Hepatocyte (in vitro differentiated cells): Measurements from ENCODE around the gene BAZ2A. TPM values are rescaled to one million over a fixed set of nuclear protein-coding genes. Genes with fewer than 3 reads are reported as not detected.
"Not testable (repeated sequence)": the region's sequence is repeated elsewhere in the genome, so short reads cannot be mapped to it uniquely, and the experiment has no call there.

ENCODE experiments used
- DNase-seq: peaks from one replicate; pipeline ENCODE4 v3.0.0-alpha.2; 2016; ENCODE audit warnings: low spot score
- H2AFZ ChIP-seq: fragments of 200-600 bp; sonication (generic); 2 replicates; pipeline ENCODE4 v1.6.0; 2016; ENCODE audit warnings: antibody characterized with exemption, mild to moderate bottlenecking
- H3K27ac ChIP-seq: fragments of 200-600 bp; sonication (generic); 2 replicates; pipeline ENCODE4 v1.5.1; 2016; ENCODE audit warnings: mild to moderate bottlenecking
- H3K27me3 ChIP-seq: fragments of 200-600 bp; sonication (generic); 2 replicates; pipeline ENCODE4 v1.6.1; 2016
- H3K36me3 ChIP-seq: fragments of 200-600 bp; sonication (generic); replicated peaks from 2 replicates; pipeline ENCODE4 v1.5.1; 2016; ENCODE audit warnings: low read depth; ENCODE audit not compliant: insufficient read depth
- H3K4me1 ChIP-seq: fragments of 200-600 bp; sonication (generic); 2 replicates; pipeline ENCODE4 v1.5.1; 2016; ENCODE audit warnings: mild to moderate bottlenecking, moderate library complexity; ENCODE audit not compliant: insufficient read depth
- H3K4me2 ChIP-seq: fragments of 200-600 bp; sonication (generic); 2 replicates; pipeline ENCODE4 v1.6.0; 2016
- H3K4me3 ChIP-seq: fragments of 200-600 bp; sonication (generic); 2 replicates; pipeline ENCODE4 v1.5.1; 2016; ENCODE audit warnings: mild to moderate bottlenecking
- H3K79me2 ChIP-seq: fragments of 200-600 bp; sonication (generic); 2 replicates; pipeline ENCODE4 v1.6.0; 2017; ENCODE audit warnings: mild to moderate bottlenecking
- H3K9me2 ChIP-seq: fragments of 200-600 bp; sonication (generic); replicated peaks from 2 replicates; pipeline ENCODE4 v1.6.0; 2017; ENCODE audit warnings: mild to moderate bottlenecking; ENCODE audit not compliant: insufficient read depth
- H3K9me3 ChIP-seq: fragments of 200-600 bp; sonication (generic); 2 replicates; pipeline ENCODE4 v1.5.1; 2016; ENCODE audit warnings: low read depth, mild to moderate bottlenecking
- H4K20me1 ChIP-seq: fragments of 200-600 bp; sonication (generic); 2 replicates; pipeline ENCODE4 v1.6.0; 2016; ENCODE audit warnings: mild to moderate bottlenecking; ENCODE audit not compliant: insufficient read depth, poor library complexity, severe bottlenecking
- EZH2 ChIP-seq: fragments of 200-600 bp; sonication (generic); IDR thresholded peaks from 2 replicates; pipeline ENCODE4 v1.6.1; 2016; ENCODE audit warnings: antibody characterized with exemption, mild to moderate bottlenecking, borderline replicate concordance
- EZH2phosphoT487 ChIP-seq: fragments of 200-600 bp; sonication (generic); IDR thresholded peaks from one replicate; pipeline ENCODE4 v1.6.1; 2018; ENCODE audit warnings: antibody characterized with exemption, mild to moderate bottlenecking, low read depth, moderate library complexity; ENCODE audit not compliant: unreplicated experiment, severe bottlenecking
- WGBS: methylation state at CpG from one replicate; pipeline ENCODE4 v1.1.6; 2016; ENCODE audit warnings: low lambda C conversion rate; ENCODE audit errors: missing lambda C conversion rate; 5-methylcytosine and 5-hydroxymethylcytosine counted together
- polyA plus RNA-seq: library from polyadenylated mRNA; unstranded; fragments of >200 nt; fragmentation: Nextera tagmentation; extraction: Ambion mirVana; gene quantifications from 2 replicates; pipeline ENCODE4 v1.2.1, GENCODE V29; 2016
- total RNA-seq: library from RNA; depleted of rRNA; stranded (reverse); fragments of >200 nt; gene quantifications from 2 replicates; pipeline ENCODE4 v1.2.3, GENCODE V29; 2014
- TF ChIP-seq, protein P1 (sequence below): fragments of 200-600 bp; sonication (generic); IDR thresholded peaks from 2 replicates; pipeline ENCODE4 v1.5.1; 2016; ENCODE audit warnings: antibody characterized with exemption, mild to moderate bottlenecking; ENCODE audit not compliant: poor library complexity

BAZ2A gene
- total and polyA plus RNA-seq, 2 experiments from 2014 or later: 27.9 to 33.1 TPM

DNA sequence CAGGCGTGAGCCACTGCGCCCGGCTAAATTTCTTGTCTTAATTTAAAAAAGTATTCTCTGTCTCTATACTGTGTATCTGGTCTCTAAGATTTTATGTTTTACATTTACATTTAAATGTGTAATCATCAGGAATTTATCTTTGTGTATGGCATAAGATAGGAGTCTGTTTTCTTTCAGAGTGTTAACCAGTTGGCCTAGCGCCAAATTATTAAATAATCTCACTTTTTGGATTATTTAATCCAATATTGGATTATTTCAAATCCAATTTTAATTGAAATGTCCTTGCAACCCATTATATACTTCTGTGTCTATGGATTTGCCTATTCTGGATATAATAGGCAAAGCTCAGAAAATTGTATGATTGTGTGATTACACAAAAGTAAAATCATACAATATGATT lies 45.0 kb downstream of the BAZ2A start:
- H3K9me2 ChIP-seq: no peaks in the 10 kb centered on the region
- no peaks in the 10 kb centered on the region for H3K4me1 ChIP-seq
- H3K9me3 ChIP-seq: no peaks in the 10 kb centered on the region
- no peak overlapping the region for H3K27ac ChIP-seq
- no peak overlapping the region for H3K4me3 ChIP-seq
- H3K4me2 ChIP-seq: no peak overlapping the region
- TF ChIP-seq, protein P1, sequence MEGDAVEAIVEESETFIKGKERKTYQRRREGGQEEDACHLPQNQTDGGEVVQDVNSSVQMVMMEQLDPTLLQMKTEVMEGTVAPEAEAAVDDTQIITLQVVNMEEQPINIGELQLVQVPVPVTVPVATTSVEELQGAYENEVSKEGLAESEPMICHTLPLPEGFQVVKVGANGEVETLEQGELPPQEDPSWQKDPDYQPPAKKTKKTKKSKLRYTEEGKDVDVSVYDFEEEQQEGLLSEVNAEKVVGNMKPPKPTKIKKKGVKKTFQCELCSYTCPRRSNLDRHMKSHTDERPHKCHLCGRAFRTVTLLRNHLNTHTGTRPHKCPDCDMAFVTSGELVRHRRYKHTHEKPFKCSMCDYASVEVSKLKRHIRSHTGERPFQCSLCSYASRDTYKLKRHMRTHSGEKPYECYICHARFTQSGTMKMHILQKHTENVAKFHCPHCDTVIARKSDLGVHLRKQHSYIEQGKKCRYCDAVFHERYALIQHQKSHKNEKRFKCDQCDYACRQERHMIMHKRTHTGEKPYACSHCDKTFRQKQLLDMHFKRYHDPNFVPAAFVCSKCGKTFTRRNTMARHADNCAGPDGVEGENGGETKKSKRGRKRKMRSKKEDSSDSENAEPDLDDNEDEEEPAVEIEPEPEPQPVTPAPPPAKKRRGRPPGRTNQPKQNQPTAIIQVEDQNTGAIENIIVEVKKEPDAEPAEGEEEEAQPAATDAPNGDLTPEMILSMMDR: no peak
- TF ChIP-seq EZH2 (no peak), EZH2phosphoT487 (no peak)
- no peak for DNase-seq
- H4K20me1 ChIP-seq: no peaks in the 10 kb centered on the region
- no peaks in the 10 kb centered on the region for H3K27me3 ChIP-seq
- no peaks in the 10 kb centered on the region for H3K79me2 ChIP-seq
- 97% methylated on average over 4 of the region's 4 CpGs for WGBS
- no peak overlapping the region for H2AFZ ChIP-seq
- no peaks in the 10 kb centered on the region for H3K36me3 ChIP-seq

DNA sequence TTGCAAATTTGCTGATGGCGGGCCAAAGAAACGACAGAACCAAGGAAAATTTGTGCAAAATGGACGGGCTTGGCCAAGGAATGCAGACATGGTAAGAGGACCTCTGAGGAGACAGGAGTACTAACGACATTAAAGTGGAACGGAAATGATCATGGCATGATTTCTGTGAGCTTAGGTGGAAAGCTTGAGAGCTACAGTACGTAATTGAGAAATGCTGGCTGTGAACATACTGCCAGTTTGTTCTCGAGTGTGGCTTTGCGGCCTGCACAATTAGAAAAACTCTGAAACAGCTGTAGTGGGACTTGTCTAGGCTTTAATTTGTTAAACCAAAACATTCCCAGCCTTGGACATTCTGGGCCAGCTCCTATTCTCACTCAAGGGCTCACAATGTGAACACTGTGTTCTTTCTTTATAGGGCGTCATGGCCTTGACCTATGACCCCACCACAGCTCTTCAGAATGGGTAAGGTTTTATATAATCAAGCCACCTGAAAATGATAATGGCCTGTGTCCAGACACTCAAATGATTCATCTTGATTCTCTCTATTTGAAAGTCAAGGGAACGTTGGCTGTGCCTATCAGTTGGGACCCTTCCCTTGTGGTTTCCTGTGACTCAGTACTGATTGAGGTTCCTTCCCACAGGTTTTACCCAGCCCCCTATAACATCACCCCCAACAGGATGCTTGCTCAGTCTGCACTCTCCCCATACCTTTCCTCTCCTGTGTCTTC lies 48.5 kb downstream of the BAZ2A start:
- WGBS: 89% methylated on average over 10 of the region's 10 CpGs
- Histone ChIP-seq H3K9me2 (no peaks in the 10 kb centered on the region), H3K4me3 (no peak overlapping the region), H3K36me3 (no peaks in the 10 kb centered on the region), H3K27ac (no peak overlapping the region), H4K20me1 (no peaks in the 10 kb centered on the region), H3K79me2 (no peaks in the 10 kb centered on the region), H3K4me1 (no peaks in the 10 kb centered on the region), H3K9me3 (no peaks in the 10 kb centered on the region), H2AFZ (no peak overlapping the region), H3K4me2 (no peak overlapping the region), H3K27me3 (no peaks in the 10 kb centered on the region)
- TF ChIP-seq EZH2: no peak
- no peak for TF ChIP-seq EZH2phosphoT487
- TF ChIP-seq, protein P1: no peak
- no peak for DNase-seq

DNA sequence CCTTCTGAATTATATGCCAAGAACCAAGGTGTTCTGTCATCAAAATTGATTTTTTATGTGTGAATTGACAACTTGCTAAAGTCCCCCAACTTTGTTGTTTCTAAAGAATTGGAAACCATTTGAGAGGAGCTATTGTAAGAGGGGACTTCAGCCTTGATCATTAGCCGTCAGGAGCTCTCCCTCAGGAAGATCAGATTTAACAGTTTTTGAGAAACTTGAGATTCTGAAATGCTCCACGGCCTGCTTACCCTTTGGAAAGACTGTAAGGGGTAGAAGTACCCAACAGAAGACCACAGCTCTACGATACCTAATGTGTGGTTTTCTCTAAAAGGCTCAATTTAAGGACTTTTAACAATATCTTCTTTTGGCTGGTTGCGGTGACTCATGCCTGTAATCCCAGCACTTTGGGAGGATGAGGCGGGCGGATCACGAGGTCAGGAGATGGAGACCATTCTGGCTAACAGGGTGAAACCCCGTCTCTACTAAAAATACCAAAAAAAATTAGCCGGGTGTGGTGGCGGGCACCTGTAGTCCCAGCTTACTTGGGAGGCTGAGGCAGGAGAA lies 51.1 kb downstream of the BAZ2A start:
- TF ChIP-seq EZH2 (no peak), EZH2phosphoT487 (no peak)
- TF ChIP-seq, protein P1: no peak
- DNase-seq: no peak
- H3K27me3 ChIP-seq: no peaks in the 10 kb centered on the region
- H3K27ac ChIP-seq: no peak overlapping the region
- WGBS: 94% methylated on average over 10 of the region's 10 CpGs
- H2AFZ ChIP-seq: no peak overlapping the region
- no peaks in the 10 kb centered on the region for H3K79me2 ChIP-seq
- H3K9me3 ChIP-seq: no peaks in the 10 kb centered on the region
- H3K36me3 ChIP-seq: no peaks in the 10 kb centered on the region
- no peaks in the 10 kb centered on the region for H3K9me2 ChIP-seq
- H4K20me1 ChIP-seq: no peaks in the 10 kb centered on the region
- no peak overlapping the region for H3K4me3 ChIP-seq
- H3K4me2 ChIP-seq: no peak overlapping the region
- H3K4me1 ChIP-seq: no peaks in the 10 kb centered on the region

DNA sequence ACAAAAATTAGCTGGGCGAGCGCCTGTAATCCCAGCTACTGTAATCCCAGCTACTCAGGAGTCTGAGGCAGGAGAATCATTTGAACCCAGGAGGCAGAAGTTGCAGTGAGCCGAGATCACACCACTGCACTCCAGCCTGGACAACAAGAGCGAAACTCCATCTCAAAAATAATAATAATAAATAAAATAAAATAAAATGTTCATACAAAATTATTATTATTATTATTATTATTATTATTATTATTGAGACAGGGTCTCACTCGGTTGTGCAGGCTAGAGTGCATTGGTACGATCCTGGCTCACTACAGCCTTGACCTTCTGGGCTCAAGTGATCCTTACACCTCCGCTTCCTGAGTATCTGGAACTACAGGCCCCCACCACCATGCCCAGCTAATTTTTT lies 52.9 kb downstream of the BAZ2A start:
- not testable (repeated sequence) for H3K27ac ChIP-seq, H2AFZ ChIP-seq, H4K20me1 ChIP-seq, H3K79me2 ChIP-seq, H3K4me1 ChIP-seq, H3K9me3 ChIP-seq, H3K27me3 ChIP-seq, H3K36me3 ChIP-seq, H3K9me2 ChIP-seq, H3K4me2 ChIP-seq, DNase-seq, H3K4me3 ChIP-seq
- 98% methylated on average over 7 of the region's 7 CpGs for WGBS
